Measurements from ENCODE around the gene RPL10A.

Gene RPL10A

GRCh38 chr6:35488517-35488862, 20.3 kb downstream of the RPL10A start:
- DNase-seq (ENCODE audit: low read depth), result no peak
- no peak for TF ChIP-seq CTCF (conservative IDR thresholded peaks at IDR 0.05; ENCODE audit: low read depth, low read length)
- no peak overlapping the region for H3K4me3 ChIP-seq (ENCODE audit: low read length)

- H3K4me3 ChIP-seq (ENCODE audit: low read length), result no peak overlapping the region
- no peak for TF ChIP-seq CTCF (conservative IDR thresholded peaks at IDR 0.05; ENCODE audit: low read depth, low read length)
- no peak for DNase-seq (ENCODE audit: low read depth)
These were observed 20.9 kb downstream of the RPL10A start for GRCh38 chr6:35489066-35489465.

- no peak for TF ChIP-seq CTCF (conservative IDR thresholded peaks at IDR 0.05; ENCODE audit: low read depth, low read length)
- peak overlapping the region; percentile 29 for H3K4me3 ChIP-seq (ENCODE audit: low read length)
- DNase-seq (ENCODE audit: low read depth), result no peak
These were observed 22.0 kb downstream of the RPL10A start for GRCh38 chr6:35489995-35490791.

DNA sequence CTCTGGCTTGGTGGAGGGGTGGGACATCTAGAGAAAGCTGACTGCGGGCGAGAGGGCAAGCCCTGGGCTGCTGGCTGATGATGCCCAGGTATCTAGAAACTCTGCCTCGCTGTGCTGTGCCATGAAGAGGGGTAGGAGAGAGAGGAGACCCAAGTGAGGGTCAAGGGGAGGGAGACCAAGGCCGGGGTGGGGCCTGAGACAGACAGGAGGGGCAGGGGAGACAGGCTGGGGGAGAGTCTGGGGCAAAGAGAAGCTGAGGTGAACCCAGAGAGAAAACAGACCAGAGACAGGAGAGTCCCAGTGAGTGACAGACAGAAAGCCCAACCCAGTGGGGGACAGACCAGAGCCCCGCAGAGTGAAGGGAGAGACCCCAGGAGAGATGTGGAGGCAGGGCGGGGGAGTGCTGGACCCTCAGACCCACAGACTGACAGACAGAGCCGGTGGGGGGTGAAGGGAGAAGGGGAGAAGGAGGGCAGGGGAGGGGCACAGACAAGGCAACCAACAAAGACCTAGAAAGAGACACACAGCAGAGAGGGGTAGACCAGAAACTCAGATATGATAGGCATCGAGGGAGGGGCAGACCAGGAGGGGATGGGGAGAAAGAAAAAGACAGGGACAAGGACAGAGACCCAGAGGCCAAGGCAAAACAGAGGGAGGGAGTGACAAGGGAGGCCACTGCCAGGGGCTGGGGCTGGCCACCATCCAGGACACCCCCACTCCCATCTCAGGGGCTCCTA, 22.8 kb downstream of the RPL10A start:
- DNase-seq (ENCODE audit: low read depth), result no peak
- TF ChIP-seq CTCF (conservative IDR thresholded peaks at IDR 0.05; ENCODE audit: low read depth, low read length), result no peak
- no peak overlapping the region for H3K4me3 ChIP-seq (ENCODE audit: low read length)

- DNase-seq (ENCODE audit: low read depth), result no peak
- H3K4me3 ChIP-seq (ENCODE audit: low read length), result no peak overlapping the region
- TF ChIP-seq CTCF (conservative IDR thresholded peaks at IDR 0.05; ENCODE audit: low read depth, low read length), result no peak
These were observed 23.5 kb downstream of the RPL10A start for GRCh38 chr6:35491558-35492257.

DNA sequence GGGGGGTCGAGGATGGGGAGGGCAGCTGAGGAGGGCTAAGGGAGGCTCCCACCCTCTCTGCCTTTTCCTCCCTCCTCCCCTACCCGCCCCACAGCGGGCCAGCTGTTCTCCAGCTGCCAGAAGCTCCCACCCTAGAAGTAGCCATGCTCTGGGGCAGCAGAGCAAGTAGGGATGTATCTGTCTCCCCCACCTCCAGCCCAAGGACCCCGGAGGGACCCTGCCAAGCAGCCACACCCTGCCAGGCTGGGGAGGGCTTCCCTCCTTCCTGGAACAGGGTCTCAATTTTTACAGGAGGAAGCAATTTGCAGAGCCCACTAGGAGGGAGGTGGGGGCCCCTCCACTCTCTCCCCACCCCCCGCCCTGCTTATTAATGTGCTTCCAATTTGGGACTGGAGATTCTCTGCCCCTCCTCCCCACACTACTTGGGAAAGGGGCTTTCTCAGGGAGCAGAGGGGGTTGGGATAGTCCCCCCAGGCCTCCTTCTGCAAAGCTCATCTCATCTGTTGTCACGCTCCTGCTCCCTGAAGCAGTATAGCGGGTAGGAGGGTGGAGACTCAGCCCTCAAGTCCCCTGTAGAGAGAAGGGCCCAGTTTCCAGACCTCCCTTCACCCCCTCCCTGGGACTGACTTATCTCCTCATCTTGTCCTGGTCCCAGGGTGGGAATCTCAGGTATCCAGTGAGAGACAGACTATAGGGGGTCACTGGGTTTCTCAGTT, 24.2 kb downstream of the RPL10A start:
- no peak for DNase-seq (ENCODE audit: low read depth)
- no peak overlapping the region for H3K4me3 ChIP-seq (ENCODE audit: low read length)
- TF ChIP-seq CTCF (conservative IDR thresholded peaks at IDR 0.05; ENCODE audit: low read depth, low read length), result no peak

Data from retinal pigment epithelial cell (primary cell).